NK-92 (cell line): ENCODE data around the gene KCNH8.
"Not testable (repeated sequence)": the region's sequence is repeated elsewhere in the genome, so short reads cannot be mapped to it uniquely, and the experiment has no call there.

ENCODE experiments used
- DNase-seq: peaks from one replicate; lab custom pipeline; 2025; ENCODE audit not compliant: unreplicated experiment; lab: John Stamatoyannopoulos, UW

The KCNH8 gene

GRCh38 chr3:19147905-19148767 is at the start of gene KCNH8:
TSS of gene KCNH8 (plus strand) at chr3:19148510. CDS start at chr3:19148720, 210 bp downstream.
- DNase-seq: no peak

DNA sequence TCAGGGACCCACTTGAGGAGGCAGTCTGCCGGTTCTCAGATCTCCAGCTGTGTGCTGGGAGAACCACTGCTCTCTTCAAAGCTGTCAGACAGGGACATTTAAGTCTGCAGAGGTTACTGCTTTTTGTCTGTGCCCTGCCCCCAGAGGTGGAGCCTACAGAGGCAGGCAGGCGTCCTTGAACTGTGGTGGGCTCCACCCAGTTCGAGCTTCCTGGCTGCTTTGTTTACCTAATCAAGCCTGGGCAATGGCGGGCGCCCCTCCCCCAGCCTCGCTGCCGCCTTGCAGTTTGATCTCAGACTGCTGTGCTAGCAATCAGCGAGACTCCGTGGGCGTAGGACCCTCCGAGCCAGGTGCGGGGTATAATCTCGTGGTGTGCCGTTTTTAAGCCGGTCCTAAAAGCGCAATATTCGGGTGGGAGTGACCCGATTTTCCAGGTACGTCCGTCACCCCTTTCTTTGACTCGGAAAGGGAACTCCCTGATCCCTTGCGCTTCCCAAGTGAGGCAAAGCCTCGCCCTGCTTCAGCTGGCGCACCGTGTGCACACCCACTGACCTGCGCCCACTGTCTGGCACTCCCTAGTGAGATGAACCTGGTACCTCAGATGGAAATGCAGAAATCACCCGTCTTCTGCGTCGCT is 45.5 kb upstream of the KCNH8 start:
- not testable (repeated sequence) for DNase-seq

- DNase-seq: no peak
Observed at GRCh38 chr3:19103510-19103909, 44.8 kb upstream of the KCNH8 start.

DNA sequence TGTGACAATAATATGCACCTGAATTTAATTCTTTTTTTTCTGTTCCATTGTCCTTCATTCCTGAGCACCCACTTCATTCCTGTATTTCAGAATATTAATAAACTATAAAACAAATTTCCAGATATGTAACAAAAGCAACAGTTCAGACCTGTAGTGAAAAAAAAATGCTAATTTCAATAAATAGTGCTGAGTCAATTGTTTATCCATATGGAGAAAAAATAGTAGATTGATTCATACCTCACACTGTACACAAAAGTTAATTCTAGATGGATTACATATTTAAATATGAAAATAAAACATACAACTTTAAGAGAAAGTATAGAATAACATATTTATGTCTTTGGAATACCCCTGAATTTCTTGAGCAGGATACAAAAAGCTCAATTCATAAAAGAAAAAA is 43.9 kb upstream of the KCNH8 start:
- no peak for DNase-seq

DNA sequence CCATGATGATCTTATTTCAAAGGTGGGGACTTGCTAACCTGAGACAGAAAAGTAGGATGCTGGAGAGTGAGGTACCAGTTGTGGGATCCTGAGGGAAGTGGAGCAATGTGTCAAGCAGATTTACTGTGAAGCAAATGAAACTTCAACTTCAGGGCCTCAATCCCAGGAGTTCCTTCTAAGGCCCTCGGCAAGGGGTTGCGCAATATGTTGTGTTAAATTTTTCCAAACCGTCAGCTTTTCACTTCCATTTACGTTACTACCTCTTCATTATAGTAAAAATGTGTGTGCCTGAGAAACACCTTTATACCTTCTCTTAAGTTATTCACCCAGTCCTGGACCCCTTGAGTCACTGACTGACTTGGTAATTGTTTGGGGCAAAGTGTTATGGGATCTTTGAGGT is 42.5 kb upstream of the KCNH8 start:
- no peak for DNase-seq

GRCh38 chr3:19106307-19106706 is 42.0 kb upstream of the KCNH8 start:
- DNase-seq: no peak

DNA sequence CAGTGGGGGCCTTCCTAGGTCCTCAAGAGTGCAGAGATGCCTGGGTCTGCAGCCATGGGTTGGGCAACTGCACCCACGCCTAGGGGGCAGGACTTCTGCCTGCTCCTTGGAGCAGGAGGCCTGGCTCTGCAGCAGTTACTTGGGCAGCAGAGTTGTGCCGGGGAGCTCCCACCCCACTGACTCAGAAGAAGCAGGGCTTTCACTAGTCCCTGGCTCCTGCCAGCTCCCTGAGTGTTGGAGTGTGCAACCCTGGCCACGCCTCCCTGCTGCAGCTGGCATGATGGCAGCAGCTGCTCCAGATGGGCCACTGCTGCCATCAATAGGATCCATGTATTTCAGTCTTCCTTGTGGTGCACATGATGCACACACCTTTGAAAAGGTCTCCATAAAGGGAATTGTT is 40.6 kb upstream of the KCNH8 start:
- no peak for DNase-seq

- DNase-seq: no peak
Observed at GRCh38 chr3:19110335-19110895, 37.9 kb upstream of the KCNH8 start.

DNA sequence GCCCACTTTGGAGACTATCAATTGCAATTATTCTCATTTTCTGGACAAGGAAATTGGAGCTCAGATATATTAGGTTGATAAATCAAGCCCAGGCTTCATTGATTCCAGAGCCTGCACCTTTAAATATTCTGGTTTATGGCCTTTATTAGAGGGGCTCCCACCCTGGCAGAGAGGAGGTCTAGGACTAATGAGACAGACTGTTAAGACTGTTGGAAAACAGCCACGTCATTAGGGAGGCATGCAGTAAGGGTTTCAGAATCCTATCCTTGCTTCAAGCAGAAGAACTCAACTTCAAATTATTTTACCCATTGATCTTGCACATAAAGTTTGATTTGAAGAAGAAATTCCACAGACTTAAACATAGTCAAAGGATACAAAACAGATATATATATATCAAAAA is 33.8 kb upstream of the KCNH8 start:
- no peak for DNase-seq

- DNase-seq: no peak
Observed at GRCh38 chr3:19116239-19116638, 32.1 kb upstream of the KCNH8 start.

DNA sequence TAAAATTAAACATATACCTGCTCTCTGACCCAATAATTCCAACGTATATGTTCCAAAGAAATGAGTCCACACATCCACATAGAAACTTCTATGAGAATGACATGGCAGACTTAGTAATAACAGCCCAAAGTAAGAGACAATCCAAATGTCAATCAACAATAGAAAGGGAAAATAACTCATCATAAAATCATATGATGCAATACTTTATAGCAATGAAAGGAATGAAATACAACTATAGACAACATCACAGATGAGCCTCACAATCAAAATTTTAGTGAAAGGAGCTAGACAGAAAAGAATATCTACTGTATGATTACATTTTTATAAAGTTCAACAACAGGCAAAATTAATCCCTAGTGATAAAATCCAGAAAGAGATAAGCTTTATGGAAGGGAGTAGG is 23.6 kb upstream of the KCNH8 start:
- DNase-seq: no peak

DNA sequence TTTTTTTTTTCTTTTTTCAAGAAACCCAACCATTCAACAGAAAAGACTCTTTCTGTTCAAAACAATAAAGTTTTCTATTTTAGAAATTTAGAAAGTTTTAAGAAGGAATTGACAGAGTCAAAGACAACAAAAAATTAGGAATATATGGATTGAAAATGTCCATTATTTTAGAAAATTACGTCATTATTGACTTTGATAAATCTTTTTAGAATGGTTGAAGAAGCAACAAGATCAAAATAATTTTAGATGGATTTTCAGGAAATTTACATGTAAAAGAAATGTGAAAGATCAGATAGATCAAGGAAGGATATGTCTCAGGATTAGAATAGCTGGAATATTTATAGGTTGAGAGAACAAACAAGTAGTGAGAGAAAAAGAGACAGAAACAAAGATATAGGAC is 8.4 kb upstream of the KCNH8 start:
- DNase-seq: no peak

DNA sequence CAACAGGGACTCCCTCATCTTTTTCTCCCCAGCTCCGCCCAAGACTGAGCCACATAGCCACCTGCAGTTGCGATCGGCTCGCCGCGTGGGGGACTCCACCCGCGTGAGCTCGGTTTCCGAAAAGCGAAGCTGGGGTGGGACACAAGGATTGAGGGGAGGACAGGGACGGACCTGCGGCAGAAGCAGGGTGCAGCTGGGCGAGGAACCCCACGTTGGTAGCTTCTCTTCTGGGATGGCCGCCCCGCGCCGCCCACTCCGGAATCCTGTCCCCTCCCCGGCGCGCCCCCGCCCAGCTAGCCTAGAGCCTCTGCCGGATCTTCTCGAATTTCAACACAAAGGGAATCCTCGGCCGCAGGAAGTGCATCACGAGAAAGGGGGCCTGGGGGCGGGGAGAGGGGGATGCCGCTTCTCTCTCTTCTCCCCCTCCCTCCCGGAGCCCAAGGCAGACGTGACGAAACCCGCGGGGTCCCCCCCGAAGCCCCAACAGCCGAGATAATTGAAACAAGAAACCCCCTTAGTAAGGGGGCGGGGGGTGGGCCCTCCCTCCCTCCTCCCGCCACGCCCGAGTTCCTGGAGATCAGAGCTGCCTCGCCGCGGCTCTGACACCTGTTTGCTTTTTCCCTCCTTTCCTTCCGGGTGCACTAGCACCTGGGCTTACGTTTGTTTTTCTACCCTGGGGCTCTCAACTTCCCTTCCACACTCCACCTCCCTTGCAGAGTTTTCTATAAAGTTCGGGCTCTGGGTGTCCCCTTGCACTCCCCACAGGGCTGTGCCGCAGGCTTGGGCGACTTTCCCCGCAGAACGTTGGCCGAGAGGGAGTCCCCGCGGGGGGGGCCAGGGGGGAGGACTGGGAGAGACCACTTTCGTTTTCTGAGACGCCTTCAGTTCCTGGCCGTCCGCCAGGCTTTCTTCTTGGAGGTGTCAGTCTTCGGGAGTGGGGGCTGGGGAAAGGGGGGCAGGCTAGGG is 1.3 kb upstream of the KCNH8 start:
- DNase-seq: no peak

- no peak for DNase-seq
Observed at GRCh38 chr3:19148768-19149091, 420 bp downstream of the KCNH8 start.

DNA sequence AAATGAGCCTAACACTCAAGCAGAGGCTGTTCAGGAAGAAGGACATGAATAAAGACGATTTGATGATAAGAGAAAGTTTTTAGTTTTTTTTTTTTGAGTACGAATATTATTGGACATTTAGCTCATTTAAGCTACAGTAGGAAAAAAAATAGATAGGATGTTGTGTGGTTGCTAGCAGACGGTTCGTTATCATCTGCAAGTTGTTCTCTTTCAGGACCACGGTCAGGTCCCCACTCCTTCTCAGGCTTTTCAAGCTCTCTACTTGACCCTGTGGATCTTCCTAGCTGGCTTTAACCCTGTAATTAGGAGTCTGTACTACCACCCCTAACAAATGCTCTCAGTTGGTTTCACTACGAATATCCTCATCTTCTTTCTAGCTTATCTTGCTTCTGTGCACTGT is 1.1 kb downstream of the KCNH8 start:
- DNase-seq: no peak

DNA sequence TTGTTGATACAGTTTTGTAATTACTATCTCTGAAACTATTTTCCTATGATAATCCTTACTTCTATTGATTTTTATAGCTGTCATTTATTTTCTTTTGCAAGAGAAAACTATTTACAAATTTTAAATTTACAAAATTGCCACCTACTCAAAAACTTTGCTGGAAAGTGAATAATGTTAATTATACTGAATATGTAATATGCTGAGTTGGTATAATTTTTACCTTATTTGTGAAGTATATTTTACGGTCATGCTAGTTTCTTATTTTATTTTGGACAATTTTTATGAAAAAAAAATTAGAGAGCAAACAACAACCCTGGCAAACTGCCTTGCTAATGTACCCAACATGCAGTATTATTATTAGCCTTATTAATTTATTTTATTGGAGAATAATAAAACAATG is 2.9 kb downstream of the KCNH8 start:
- no peak for DNase-seq

- DNase-seq: no peak
Observed at GRCh38 chr3:19154693-19155250, 6.5 kb downstream of the KCNH8 start.

GRCh38 chr3:19155375-19155774 is 7.1 kb downstream of the KCNH8 start:
- DNase-seq: no peak

- no peak for DNase-seq
Observed at GRCh38 chr3:19159966-19160635, 11.8 kb downstream of the KCNH8 start.

DNA sequence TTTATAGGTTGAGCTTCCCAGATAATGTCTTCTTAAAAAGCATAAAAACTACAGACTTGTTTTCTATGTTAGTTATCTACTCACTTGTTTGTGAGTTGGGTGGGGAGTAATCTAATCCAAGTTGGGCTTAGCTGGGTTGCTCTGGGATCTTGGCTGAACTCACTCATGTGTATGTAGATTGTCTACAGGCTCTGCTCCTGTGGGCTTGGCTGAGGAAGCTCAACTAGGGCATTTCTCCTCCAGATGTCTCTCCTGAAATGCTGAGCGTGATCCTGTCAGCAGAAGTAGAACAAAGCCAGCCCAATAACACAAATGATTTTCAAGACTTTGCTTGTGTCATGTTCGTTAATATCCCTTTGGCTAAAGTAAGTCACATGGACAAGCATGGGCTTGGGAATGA is 17.3 kb downstream of the KCNH8 start:
- no peak for DNase-seq
